Right lobe of liver (tissue), 4 donors: Measurements from ENCODE around the gene PPP1R12A.

Experiments
- POLR2A ChIP-seq: fragments of 450-650 bp; IDR thresholded peaks from one replicate; pipeline ENCODE4 v1.6.1; 2017; ENCODE audit warnings: antibody characterized with exemption, mild to moderate bottlenecking
- TF ChIP-seq, protein P1 (sequence below), 4 donors: fragments of 200-600 bp in 3 of 4; fragments of 450-650 bp in 1 of 4; IDR thresholded peaks; one replicate each; pipeline versions ENCODE4 v1.5.1 to v1.8.0; 2016 to 2022; ENCODE audit warnings: antibody characterized with exemption in 4 of 4, mild to moderate bottlenecking in 2 of 4
- donor health status: DM: no; HTN: no; CAD: no.
- donor health status: DM: no; HTN: no; CAD: no.
- donor health status: DM: no; HTN: yes; CAD: no.

GRCh38 chr12:79916826-79917225, 18.1 kb downstream of the PPP1R12A start:
- TF ChIP-seq, protein P1, sequence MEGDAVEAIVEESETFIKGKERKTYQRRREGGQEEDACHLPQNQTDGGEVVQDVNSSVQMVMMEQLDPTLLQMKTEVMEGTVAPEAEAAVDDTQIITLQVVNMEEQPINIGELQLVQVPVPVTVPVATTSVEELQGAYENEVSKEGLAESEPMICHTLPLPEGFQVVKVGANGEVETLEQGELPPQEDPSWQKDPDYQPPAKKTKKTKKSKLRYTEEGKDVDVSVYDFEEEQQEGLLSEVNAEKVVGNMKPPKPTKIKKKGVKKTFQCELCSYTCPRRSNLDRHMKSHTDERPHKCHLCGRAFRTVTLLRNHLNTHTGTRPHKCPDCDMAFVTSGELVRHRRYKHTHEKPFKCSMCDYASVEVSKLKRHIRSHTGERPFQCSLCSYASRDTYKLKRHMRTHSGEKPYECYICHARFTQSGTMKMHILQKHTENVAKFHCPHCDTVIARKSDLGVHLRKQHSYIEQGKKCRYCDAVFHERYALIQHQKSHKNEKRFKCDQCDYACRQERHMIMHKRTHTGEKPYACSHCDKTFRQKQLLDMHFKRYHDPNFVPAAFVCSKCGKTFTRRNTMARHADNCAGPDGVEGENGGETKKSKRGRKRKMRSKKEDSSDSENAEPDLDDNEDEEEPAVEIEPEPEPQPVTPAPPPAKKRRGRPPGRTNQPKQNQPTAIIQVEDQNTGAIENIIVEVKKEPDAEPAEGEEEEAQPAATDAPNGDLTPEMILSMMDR (IDR thresholded peaks at IDR 0.05), result no peak
- TF ChIP-seq POLR2A, result no peak
